HG02798 (cell line): ENCODE measurements around the gene CSNK1E.
A peak's percentile ranks its signal among the peaks of the same experiment; 100 is the strongest.

Experiments used
- ATAC-seq: cut with Tn5 transposase; IDR thresholded peaks from one replicate; pipeline ENCODE4 v1.9.1; 2021; ENCODE audit warnings: mild to moderate bottlenecking; ENCODE audit not compliant: unreplicated experiment, poor library complexity

Gene CSNK1E

GRCh38 chr22:38309614-38310517 is 7.4 kb downstream of the CSNK1E start:
- no peak for ATAC-seq

GRCh38 chr22:38308791-38309498 is 8.3 kb downstream of the CSNK1E start:
- ATAC-seq = no peak

- peak; percentile 71 for ATAC-seq
Observed at GRCh38 chr22:38305471-38306448, 11.5 kb downstream of the CSNK1E start.

GRCh38 chr22:38304526-38304925 is 12.7 kb downstream of the CSNK1E start:
- no peak for ATAC-seq

- no peak for ATAC-seq
Observed at GRCh38 chr22:38303974-38304373, 13.3 kb downstream of the CSNK1E start.

GRCh38 chr22:38302906-38303305 is 14.3 kb downstream of the CSNK1E start:
- ATAC-seq = no peak

- ATAC-seq = no peak
Observed at GRCh38 chr22:38300946-38301345, 16.3 kb downstream of the CSNK1E start.

GRCh38 chr22:38300197-38300945 is 16.9 kb downstream of the CSNK1E start:
- ATAC-seq = no peak

GRCh38 chr22:38299770-38300102 is 17.5 kb downstream of the CSNK1E start:
- ATAC-seq = no peak

- ATAC-seq = no peak
Observed at GRCh38 chr22:38298312-38299005, 18.8 kb downstream of the CSNK1E start.

- no peak for ATAC-seq
Observed at GRCh38 chr22:38296372-38296771, 20.9 kb downstream of the CSNK1E start.

- ATAC-seq = no peak
Observed at GRCh38 chr22:38295863-38296262, 21.4 kb downstream of the CSNK1E start.

GRCh38 chr22:38295339-38295738 is 21.9 kb downstream of the CSNK1E start:
- ATAC-seq = no peak

GRCh38 chr22:38294193-38294592 is 23.0 kb downstream of the CSNK1E start:
- ATAC-seq = no peak

- ATAC-seq = no peak
Observed at GRCh38 chr22:38292694-38293093, 24.5 kb downstream of the CSNK1E start.

GRCh38 chr22:38291201-38291777 is 25.9 kb downstream of the CSNK1E start:
- ATAC-seq = no peak

- no peak for ATAC-seq
Observed at GRCh38 chr22:38290347-38290746, 26.9 kb downstream of the CSNK1E start.

GRCh38 chr22:38289583-38290082 is 27.6 kb downstream of the CSNK1E start:
- no peak for ATAC-seq
